SK-N-SH treated with all-trans-retinoic acid at 6 μM for 48 hours (cell line): ENCODE measurements around the gene RPA3.

Experiments used
- ARNTL ChIP-seq: fragments of 450-650 bp; formaldehyde crosslinking; IDR thresholded peaks from 2 replicates; pipeline ENCODE4 v1.5.0; 2020; ENCODE audit warnings: low read depth, mild to moderate bottlenecking, moderate library complexity, borderline replicate concordance
- BACH2 ChIP-seq: fragments of 250-450 bp; sonication (Bioruptor Pico); IDR thresholded peaks from 2 replicates; pipeline ENCODE4 v1.9.0; 2021; ENCODE audit warnings: mild to moderate bottlenecking, borderline replicate concordance
- OSR1 ChIP-seq: fragments of 250-450 bp; sonication (Bioruptor Pico); IDR thresholded peaks from 2 replicates; pipeline ENCODE4 v1.8.0; 2022; ENCODE audit warnings: moderate library complexity, mild to moderate bottlenecking, inconsistent platforms
- SNAI2 ChIP-seq: fragments of 250-450 bp; sonication (Bioruptor Pico); IDR thresholded peaks from 2 replicates; pipeline ENCODE4 v1.5.0; 2020; ENCODE audit warnings: mild to moderate bottlenecking, moderate library complexity
- TCF4 ChIP-seq: fragments of 250-450 bp; sonication (Bioruptor Pico); IDR thresholded peaks from 2 replicates; pipeline ENCODE4 v1.8.0; 2021; ENCODE audit warnings: mild to moderate bottlenecking, moderate library complexity, borderline replicate concordance
- TOX ChIP-seq: fragments of 250-450 bp; sonication (Bioruptor Pico); IDR thresholded peaks from 2 replicates; pipeline ENCODE4 v1.8.0; 2021; ENCODE audit warnings: mild to moderate bottlenecking, moderate library complexity, borderline replicate concordance
- ZC3H10 ChIP-seq: fragments of 250-450 bp; sonication (Bioruptor Pico); IDR thresholded peaks from 2 replicates; pipeline ENCODE4 v1.5.1; 2021; ENCODE audit warnings: mild to moderate bottlenecking, moderate library complexity
- ZFP30 ChIP-seq: fragments of 450-650 bp; formaldehyde crosslinking; IDR thresholded peaks from 2 replicates; pipeline ENCODE4 v1.5.0; 2022; ENCODE audit warnings: mild to moderate bottlenecking, moderate library complexity
- ZNF70 ChIP-seq: fragments of 450-650 bp; formaldehyde crosslinking; IDR thresholded peaks from 2 replicates; pipeline ENCODE4 v1.5.0; 2020; ENCODE audit warnings: mild to moderate bottlenecking, moderate library complexity
- ZNF8 ChIP-seq: fragments of 450-650 bp; formaldehyde crosslinking; IDR thresholded peaks from 2 replicates; pipeline ENCODE4 v1.5.0; 2020; ENCODE audit warnings: mild to moderate bottlenecking, moderate library complexity
- TF ChIP-seq, protein P1 (sequence below): fragments of 250-450 bp; sonication (Bioruptor Pico); IDR thresholded peaks from 2 replicates; pipeline ENCODE4 v1.8.0; 2021; ENCODE audit warnings: low read depth, mild to moderate bottlenecking, moderate library complexity, borderline replicate concordance
- TF ChIP-seq, protein P2 (sequence below): fragments of 250-450 bp; sonication (Bioruptor Pico); IDR thresholded peaks from 2 replicates; pipeline ENCODE4 v1.8.0; 2020; ENCODE audit warnings: mild to moderate bottlenecking, moderate library complexity, borderline replicate concordance
- TF ChIP-seq, protein P3 (sequence below): fragments of 250-450 bp; sonication (Bioruptor Pico); IDR thresholded peaks from 2 replicates; pipeline ENCODE4 v1.5.1; 2020; ENCODE audit warnings: low read depth, mild to moderate bottlenecking, moderate library complexity
- TF ChIP-seq, protein P4 (sequence below): fragments of 250-450 bp; sonication (Bioruptor Pico); IDR thresholded peaks from 2 replicates; pipeline ENCODE4 v1.5.0; 2020; ENCODE audit warnings: mild to moderate bottlenecking, moderate library complexity

DNA sequence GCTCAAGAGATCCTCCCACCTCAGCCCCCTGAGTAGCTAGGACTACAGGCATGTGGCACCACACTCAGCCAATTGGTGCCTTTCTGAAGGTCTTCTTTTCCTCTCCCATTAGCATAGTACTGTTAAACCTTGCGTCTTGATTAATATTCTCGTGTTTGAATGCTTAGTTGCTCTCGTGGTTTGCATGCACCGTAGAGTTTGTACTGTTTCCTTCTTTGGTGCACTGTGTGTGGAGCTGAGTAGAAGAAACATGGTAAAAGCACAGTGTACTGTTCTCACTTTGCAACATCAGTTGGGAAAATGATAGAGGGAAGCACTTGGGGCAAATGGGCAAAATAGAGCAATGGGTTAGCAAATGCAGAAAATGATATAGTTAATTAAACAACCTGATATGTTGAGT lies 27.6 kb upstream of the RPA3 start:
- TF ChIP-seq ZC3H10 (CRISPR knock-in tag) (no peak), TCF4 (no peak), ARNTL (CRISPR knock-in tag) (no peak), TOX (no peak), SNAI2 (no peak), BACH2 (CRISPR knock-in tag) (no peak), OSR1 (CRISPR knock-in tag) (no peak), ZFP30 (CRISPR knock-in tag) (no peak), ZNF8 (CRISPR knock-in tag) (no peak), ZNF70 (CRISPR knock-in tag) (no peak)
- TF ChIP-seq, protein P1, sequence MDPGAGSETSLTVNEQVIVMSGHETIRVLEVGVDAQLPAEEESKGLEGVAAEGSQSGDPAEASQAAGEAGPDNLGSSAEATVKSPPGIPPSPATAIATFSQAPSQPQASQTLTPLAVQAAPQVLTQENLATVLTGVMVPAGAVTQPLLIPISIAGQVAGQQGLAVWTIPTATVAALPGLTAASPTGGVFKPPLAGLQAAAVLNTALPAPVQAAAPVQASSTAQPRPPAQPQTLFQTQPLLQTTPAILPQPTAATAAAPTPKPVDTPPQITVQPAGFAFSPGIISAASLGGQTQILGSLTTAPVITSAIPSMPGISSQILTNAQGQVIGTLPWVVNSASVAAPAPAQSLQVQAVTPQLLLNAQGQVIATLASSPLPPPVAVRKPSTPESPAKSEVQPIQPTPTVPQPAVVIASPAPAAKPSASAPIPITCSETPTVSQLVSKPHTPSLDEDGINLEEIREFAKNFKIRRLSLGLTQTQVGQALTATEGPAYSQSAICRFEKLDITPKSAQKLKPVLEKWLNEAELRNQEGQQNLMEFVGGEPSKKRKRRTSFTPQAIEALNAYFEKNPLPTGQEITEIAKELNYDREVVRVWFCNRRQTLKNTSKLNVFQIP (CRISPR knock-in tag), result no peak
- TF ChIP-seq, protein P2, sequence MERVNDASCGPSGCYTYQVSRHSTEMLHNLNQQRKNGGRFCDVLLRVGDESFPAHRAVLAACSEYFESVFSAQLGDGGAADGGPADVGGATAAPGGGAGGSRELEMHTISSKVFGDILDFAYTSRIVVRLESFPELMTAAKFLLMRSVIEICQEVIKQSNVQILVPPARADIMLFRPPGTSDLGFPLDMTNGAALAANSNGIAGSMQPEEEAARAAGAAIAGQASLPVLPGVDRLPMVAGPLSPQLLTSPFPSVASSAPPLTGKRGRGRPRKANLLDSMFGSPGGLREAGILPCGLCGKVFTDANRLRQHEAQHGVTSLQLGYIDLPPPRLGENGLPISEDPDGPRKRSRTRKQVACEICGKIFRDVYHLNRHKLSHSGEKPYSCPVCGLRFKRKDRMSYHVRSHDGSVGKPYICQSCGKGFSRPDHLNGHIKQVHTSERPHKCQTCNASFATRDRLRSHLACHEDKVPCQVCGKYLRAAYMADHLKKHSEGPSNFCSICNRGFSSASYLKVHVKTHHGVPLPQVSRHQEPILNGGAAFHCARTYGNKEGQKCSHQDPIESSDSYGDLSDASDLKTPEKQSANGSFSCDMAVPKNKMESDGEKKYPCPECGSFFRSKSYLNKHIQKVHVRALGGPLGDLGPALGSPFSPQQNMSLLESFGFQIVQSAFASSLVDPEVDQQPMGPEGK (CRISPR knock-in tag), result no peak
- TF ChIP-seq, protein P3, sequence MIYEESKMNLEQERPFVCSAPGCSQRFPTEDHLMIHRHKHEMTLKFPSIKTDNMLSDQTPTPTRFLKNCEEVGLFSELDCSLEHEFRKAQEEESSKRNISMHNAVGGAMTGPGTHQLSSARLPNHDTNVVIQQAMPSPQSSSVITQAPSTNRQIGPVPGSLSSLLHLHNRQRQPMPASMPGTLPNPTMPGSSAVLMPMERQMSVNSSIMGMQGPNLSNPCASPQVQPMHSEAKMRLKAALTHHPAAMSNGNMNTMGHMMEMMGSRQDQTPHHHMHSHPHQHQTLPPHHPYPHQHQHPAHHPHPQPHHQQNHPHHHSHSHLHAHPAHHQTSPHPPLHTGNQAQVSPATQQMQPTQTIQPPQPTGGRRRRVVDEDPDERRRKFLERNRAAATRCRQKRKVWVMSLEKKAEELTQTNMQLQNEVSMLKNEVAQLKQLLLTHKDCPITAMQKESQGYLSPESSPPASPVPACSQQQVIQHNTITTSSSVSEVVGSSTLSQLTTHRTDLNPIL (CRISPR knock-in tag), result no peak
- TF ChIP-seq, protein P4, sequence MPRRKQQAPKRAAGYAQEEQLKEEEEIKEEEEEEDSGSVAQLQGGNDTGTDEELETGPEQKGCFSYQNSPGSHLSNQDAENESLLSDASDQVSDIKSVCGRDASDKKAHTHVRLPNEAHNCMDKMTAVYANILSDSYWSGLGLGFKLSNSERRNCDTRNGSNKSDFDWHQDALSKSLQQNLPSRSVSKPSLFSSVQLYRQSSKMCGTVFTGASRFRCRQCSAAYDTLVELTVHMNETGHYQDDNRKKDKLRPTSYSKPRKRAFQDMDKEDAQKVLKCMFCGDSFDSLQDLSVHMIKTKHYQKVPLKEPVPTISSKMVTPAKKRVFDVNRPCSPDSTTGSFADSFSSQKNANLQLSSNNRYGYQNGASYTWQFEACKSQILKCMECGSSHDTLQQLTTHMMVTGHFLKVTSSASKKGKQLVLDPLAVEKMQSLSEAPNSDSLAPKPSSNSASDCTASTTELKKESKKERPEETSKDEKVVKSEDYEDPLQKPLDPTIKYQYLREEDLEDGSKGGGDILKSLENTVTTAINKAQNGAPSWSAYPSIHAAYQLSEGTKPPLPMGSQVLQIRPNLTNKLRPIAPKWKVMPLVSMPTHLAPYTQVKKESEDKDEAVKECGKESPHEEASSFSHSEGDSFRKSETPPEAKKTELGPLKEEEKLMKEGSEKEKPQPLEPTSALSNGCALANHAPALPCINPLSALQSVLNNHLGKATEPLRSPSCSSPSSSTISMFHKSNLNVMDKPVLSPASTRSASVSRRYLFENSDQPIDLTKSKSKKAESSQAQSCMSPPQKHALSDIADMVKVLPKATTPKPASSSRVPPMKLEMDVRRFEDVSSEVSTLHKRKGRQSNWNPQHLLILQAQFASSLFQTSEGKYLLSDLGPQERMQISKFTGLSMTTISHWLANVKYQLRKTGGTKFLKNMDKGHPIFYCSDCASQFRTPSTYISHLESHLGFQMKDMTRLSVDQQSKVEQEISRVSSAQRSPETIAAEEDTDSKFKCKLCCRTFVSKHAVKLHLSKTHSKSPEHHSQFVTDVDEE (CRISPR knock-in tag), result no peak
